ENCODE measurements around the gene GPR89A. TPM values are rescaled to one million over a fixed set of nuclear protein-coding genes. Genes with fewer than 3 reads are reported as not detected.
A peak's percentile ranks its signal among the peaks of the same experiment; 100 is the strongest.

The GPR89A gene
- total and polyA plus RNA-seq, 5 experiments from 2014 or later, result 14.9 to 39.5 (median 18.8) TPM

GRCh38 chr1:145690587-145691558 is 83.1 kb downstream of the GPR89A start:
- H3K27ac Mint-ChIP-seq, result peak overlapping the region; percentile 40 to 90 (median 80)

GRCh38 chr1:145692785-145693443 is 85.1 kb downstream of the GPR89A start:
- ATAC-seq, result no peak
- H3K9me3 Mint-ChIP-seq, result no peaks in the 10 kb centered on the region
- H3K4me3 Mint-ChIP-seq, result no peak overlapping the region
- POLR2A ChIA-PET, result no interaction called here
- peaks cover 12 to 51% (median 29%) of the 10 kb centered on the region in 4 donors for H3K4me1 Mint-ChIP-seq
- DNase-seq, result no peak
- no peaks in the 10 kb centered on the region for H3K27me3 Mint-ChIP-seq
- H3K27ac Mint-ChIP-seq, result peak overlapping the region in 1 of 10 donors; percentile 43
- no peaks in the 10 kb centered on the region for H3K36me3 Mint-ChIP-seq

More at GRCh38 chr1:145690587-145691558, 83.1 kb downstream of the GPR89A start:
- POLR2A ChIA-PET, result interaction anchor here (1.0 kb wide), 1 partner anchor 30 kb away, joined by 3 read pairs; no protein-coding TSS in a partner anchor
- DNase-seq (peak in 4 of 10 donors; percentile 6 to 51 (median 38)), ATAC-seq (peak; percentile 65 to 81)
- Mint-ChIP-seq H3K27me3 (no peaks in the 10 kb centered on the region), H3K36me3 (peaks cover 0 to 3% (median 0%) of the 10 kb centered on the region in 3 donors), H3K4me1 (peaks cover 12 to 41% (median 29%) of the 10 kb centered on the region in 4 donors), H3K9me3 (no peaks in the 10 kb centered on the region), H3K4me3 (peak overlapping the region; percentile 48 to 74 (median 56))

GRCh38 chr1:145695821-145696629 is 88.2 kb downstream of the GPR89A start:
- Mint-ChIP-seq H3K9me3 (no peaks in the 10 kb centered on the region), H3K27ac (peak overlapping the region in 1 of 10 donors; percentile 35), H3K4me3 (no peak overlapping the region)

GRCh38 chr1:145696630-145696960 is 88.8 kb downstream of the GPR89A start:
- no peaks in the 10 kb centered on the region for H3K36me3 Mint-ChIP-seq
- H3K4me1 Mint-ChIP-seq, result peaks cover 0 to 17% (median 5%) of the 10 kb centered on the region in 4 donors
- H3K9me3 Mint-ChIP-seq, result no peaks in the 10 kb centered on the region
- POLR2A ChIA-PET, result no interaction called here
- DNase-seq (no peak), ATAC-seq (no peak)
- H3K27ac Mint-ChIP-seq, result peak overlapping the region in 2 of 10 donors; percentile 10 to 46
- H3K27me3 Mint-ChIP-seq, result no peaks in the 10 kb centered on the region
- H3K4me3 Mint-ChIP-seq, result no peak overlapping the region

More at GRCh38 chr1:145695821-145696629, 88.2 kb downstream of the GPR89A start:
- Mint-ChIP-seq H3K4me1 (peaks cover 2 to 22% (median 7%) of the 10 kb centered on the region in 4 donors), H3K36me3 (no peaks in the 10 kb centered on the region), H3K27me3 (no peaks in the 10 kb centered on the region)
- POLR2A ChIA-PET, result no interaction called here
- ATAC-seq (no peak), DNase-seq (no peak)

DNA sequence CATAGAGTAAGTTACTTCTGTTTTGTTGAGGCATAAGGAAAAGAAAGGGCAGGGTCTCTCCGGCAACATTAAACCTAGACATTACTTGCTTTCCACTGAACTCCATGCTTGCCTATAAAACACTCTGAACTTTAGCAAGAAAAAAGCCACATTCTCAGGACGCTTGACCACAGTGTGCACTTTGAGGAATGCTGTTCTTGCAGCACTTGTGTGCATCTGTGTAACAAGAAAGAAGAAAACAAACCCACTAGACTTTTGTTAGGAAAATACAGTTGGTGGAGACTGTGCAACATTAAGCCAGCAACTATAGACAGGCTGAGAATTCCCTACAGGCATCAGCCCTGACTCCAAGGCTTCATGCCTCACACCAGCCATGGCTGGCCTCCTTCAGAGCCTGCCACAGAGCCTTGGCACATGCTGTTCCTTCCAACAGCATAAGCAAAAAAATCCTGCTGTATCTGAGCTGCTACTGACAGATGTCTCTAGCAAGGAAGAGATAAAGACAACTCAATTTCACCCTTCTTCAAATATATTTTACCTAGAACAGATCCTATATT is 93.6 kb downstream of the GPR89A start:
- H3K4me3 Mint-ChIP-seq, result no peak overlapping the region
- ATAC-seq (no peak), DNase-seq (no peak)
- peaks cover 0 to 2% (median 0%) of the 10 kb centered on the region in 5 donors for H3K27me3 Mint-ChIP-seq
- H3K27ac Mint-ChIP-seq, result no peak overlapping the region
- no peaks in the 10 kb centered on the region for H3K9me3 Mint-ChIP-seq
- POLR2A ChIA-PET, result no interaction called here
- peaks cover 0 to 5% (median 0%) of the 10 kb centered on the region in 4 donors for H3K4me1 Mint-ChIP-seq
- no peaks in the 10 kb centered on the region for H3K36me3 Mint-ChIP-seq

- H3K4me3 Mint-ChIP-seq, result no peak overlapping the region
- no peak overlapping the region for H3K27ac Mint-ChIP-seq
Observed at GRCh38 chr1:145702052-145702451, 94.3 kb downstream of the GPR89A start.

GRCh38 chr1:145702826-145703225 is 95.0 kb downstream of the GPR89A start:
- DNase-seq (no peak), ATAC-seq (no peak)
- H3K36me3 Mint-ChIP-seq, result no peaks in the 10 kb centered on the region
- H3K9me3 Mint-ChIP-seq, result no peaks in the 10 kb centered on the region
- H3K27ac Mint-ChIP-seq, result no peak overlapping the region
- POLR2A ChIA-PET, result no interaction called here
- peaks cover 0 to 2% (median 0%) of the 10 kb centered on the region in 5 donors for H3K27me3 Mint-ChIP-seq
- H3K4me3 Mint-ChIP-seq, result no peak overlapping the region
- H3K4me1 Mint-ChIP-seq, result no peaks in the 10 kb centered on the region

More at GRCh38 chr1:145702052-145702451, 94.3 kb downstream of the GPR89A start:
- H3K9me3 Mint-ChIP-seq, result no peaks in the 10 kb centered on the region
- DNase-seq, result no peak
- POLR2A ChIA-PET, result no interaction called here
- H3K27me3 Mint-ChIP-seq, result peaks cover 0 to 2% (median 0%) of the 10 kb centered on the region in 5 donors
- no peak for ATAC-seq
- peaks cover 0 to 2% (median 0%) of the 10 kb centered on the region in 4 donors for H3K4me1 Mint-ChIP-seq
- no peaks in the 10 kb centered on the region for H3K36me3 Mint-ChIP-seq

- Mint-ChIP-seq H3K9me3 (no peaks in the 10 kb centered on the region), H3K4me1 (peaks cover 0 to 5% (median under 1%) of the 10 kb centered on the region in 4 donors), H3K4me3 (no peak overlapping the region), H3K27ac (no peak overlapping the region), H3K36me3 (no peaks in the 10 kb centered on the region), H3K27me3 (peaks cover 0 to 3% (median 0%) of the 10 kb centered on the region in 5 donors)
- no peak for DNase-seq
- POLR2A ChIA-PET, result no interaction called here
- no peak for ATAC-seq
Observed at GRCh38 chr1:145705622-145706021, 97.8 kb downstream of the GPR89A start.

DNA sequence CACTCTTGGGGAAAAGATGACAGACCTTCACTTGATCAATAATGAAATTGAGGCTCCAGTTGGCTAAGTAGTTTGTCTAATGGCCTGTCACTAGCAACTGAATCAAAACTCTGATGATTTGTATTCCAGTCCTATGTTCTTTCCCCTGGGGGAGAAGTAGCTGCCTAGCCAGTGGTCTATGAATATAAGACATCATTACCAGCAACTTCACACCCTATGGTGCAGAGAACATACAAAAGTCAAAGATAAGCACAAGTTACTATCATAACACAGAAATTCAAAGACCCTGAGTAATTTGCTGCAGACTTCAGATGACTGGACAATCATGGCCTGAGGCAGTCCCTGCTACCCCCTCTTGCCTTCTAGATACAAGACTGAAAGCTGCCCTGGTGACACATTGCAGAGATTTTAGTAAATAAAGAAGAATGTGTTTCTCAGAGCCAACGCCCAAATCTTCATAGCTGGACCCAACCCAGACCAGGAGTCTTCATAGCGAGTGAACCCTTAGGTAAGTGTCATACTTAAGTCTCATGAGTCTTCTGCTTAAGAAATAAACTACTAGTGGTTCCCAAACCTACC is 98.4 kb downstream of the GPR89A start:
- Mint-ChIP-seq H3K36me3 (no peaks in the 10 kb centered on the region), H3K4me3 (no peak overlapping the region), H3K27me3 (peaks cover 0 to 3% (median 0%) of the 10 kb centered on the region in 5 donors), H3K9me3 (no peaks in the 10 kb centered on the region), H3K27ac (peak overlapping the region in 1 of 10 donors; percentile 37), H3K4me1 (peaks cover 0 to 5% (median under 1%) of the 10 kb centered on the region in 4 donors)
- DNase-seq, result no peak
- no peak for ATAC-seq
- POLR2A ChIA-PET, result no interaction called here

GRCh38 chr1:145707183-145707867 is 99.5 kb downstream of the GPR89A start, which contains the start of gene PDZK1:
Gene PDZK1, minus strand, starts transcription at chr1:145707368. Its CDS starts 19,347 bp downstream, at chr1:145688021.
- Mint-ChIP-seq H3K36me3 (no peaks in the 10 kb centered on the region), H3K9me3 (no peaks in the 10 kb centered on the region), H3K4me1 (peaks cover 0 to 5% (median under 1%) of the 10 kb centered on the region in 4 donors), H3K27ac (peak within 1 kb of the TSS in 1 of 10 donors; percentile 67), H3K27me3 (peaks cover 0 to 3% (median 0%) of the 10 kb centered on the region in 5 donors), H3K4me3 (no peak within 1 kb of the TSS)
- no peak for DNase-seq
- POLR2A ChIA-PET, result no interaction called here
- ATAC-seq, result no peak

- Mint-ChIP-seq H3K9me3 (no peaks in the 10 kb centered on the region), H3K4me3 (no peak overlapping the region), H3K4me1 (peaks cover 0 to 5% (median under 1%) of the 10 kb centered on the region in 4 donors), H3K27me3 (peaks cover 0 to 3% (median 0%) of the 10 kb centered on the region in 5 donors), H3K27ac (peak overlapping the region in 1 of 10 donors; percentile 67), H3K36me3 (no peaks in the 10 kb centered on the region)
- DNase-seq, result no peak
- POLR2A ChIA-PET, result no interaction called here
- ATAC-seq, result no peak
Observed at GRCh38 chr1:145708063-145708462, 100.3 kb downstream of the GPR89A start.

All from naive thymus-derived CD8-positive, alpha-beta T cell (primary cell).